CD4-positive, alpha-beta T cell (primary cell): ENCODE data around the gene PDIA4. TPM values are rescaled to one million over a fixed set of nuclear protein-coding genes. Genes with fewer than 3 reads are reported as not detected.
A peak's percentile ranks its signal among the peaks of the same experiment; 100 is the strongest.

Experiments used
- ATAC-seq: fragments of 200-7000 bp; cut with Tn5 transposase; one replicate; pipeline ENCODE4 v1.10.0; 2022; ENCODE audit warnings: mild to moderate bottlenecking; ENCODE audit not compliant: poor library complexity
- CTCF ChIA-PET: fragments of 350-600 bp; sonication (Branson Sonifier 250); formaldehyde crosslinking; loops from one replicate; lab custom pipeline; 2021; ENCODE audit warnings: antibody characterized with exemption, inconsistent platforms; lab: Charles Lee
- POLR2A ChIA-PET: fragments of 350-600 bp; sonication (Branson Sonifier 250); formaldehyde crosslinking; loops from one replicate; lab custom pipeline; 2021; ENCODE audit warnings: antibody characterized with exemption, inconsistent platforms; lab: Charles Lee
- DNase-seq, 14 experiments: peaks; one replicate each; pipeline ENCODE4 v3.0.0-alpha.2; 2013 to 2020; ENCODE audit warnings: mixed read lengths in 2 of 14
- H3K27ac ChIP-seq, 2 donors: one replicate each; pipeline versions ENCODE4 v1.5.1 to v1.7.0; 2013; ENCODE audit warnings: low read length in 2 of 2, low read depth in 1 of 2, mild to moderate bottlenecking in 1 of 2
- H3K27me3 ChIP-seq, 2 experiments: 1 replicate in 1 of 2; 2 replicates in 1 of 2; pipeline versions ENCODE4 v1.6.1 to v1.7.0; 2013; ENCODE audit warnings: low read length in 2 of 2, control low read depth in 1 of 2, mild to moderate bottlenecking in 1 of 2, moderate library complexity in 1 of 2; ENCODE audit not compliant: insufficient read depth in 2 of 2, control insufficient read depth in 1 of 2
- H3K36me3 ChIP-seq: one replicate; pipeline ENCODE4 v1.6.1; 2013; ENCODE audit warnings: low read length, control low read depth; ENCODE audit not compliant: insufficient read depth
- H3K4me1 ChIP-seq: one replicate; pipeline ENCODE4 v1.6.1; 2013; ENCODE audit warnings: low read length, control low read depth; ENCODE audit not compliant: insufficient read depth
- H3K4me3 ChIP-seq: one replicate; pipeline ENCODE4 v1.5.1; 2013; ENCODE audit warnings: mild to moderate bottlenecking, low read length, moderate library complexity
- H3K9me3 ChIP-seq, 2 experiments: 1 replicate in 1 of 2; 2 replicates in 1 of 2; pipeline versions ENCODE4 v1.6.1 to v1.7.0; 2013; ENCODE audit warnings: low read length in 2 of 2, mild to moderate bottlenecking in 2 of 2, control low read depth in 1 of 2, moderate library complexity in 1 of 2; ENCODE audit not compliant: control insufficient read depth in 1 of 2, insufficient read depth in 1 of 2
- H3K27ac Mint-ChIP-seq: one replicate; pipeline ENCODE4 v1.8.0; 2020; ENCODE audit warnings: mixed read lengths
- H3K27me3 Mint-ChIP-seq: one replicate; pipeline ENCODE4 v1.8.0; 2021; ENCODE audit warnings: mixed read lengths
- H3K36me3 Mint-ChIP-seq: one replicate; pipeline ENCODE4 v1.8.0; 2021; ENCODE audit warnings: low read depth, mixed read lengths
- H3K4me1 Mint-ChIP-seq: one replicate; pipeline ENCODE4 v1.8.0; 2021; ENCODE audit warnings: low read depth, mixed read lengths
- H3K4me3 Mint-ChIP-seq: one replicate; pipeline ENCODE4 v1.8.0; 2020; ENCODE audit warnings: mild to moderate bottlenecking, mixed read lengths
- H3K9me3 Mint-ChIP-seq: one replicate; pipeline ENCODE4 v1.8.0; 2020; ENCODE audit warnings: mixed read lengths
- intact Hi-C, 2 experiments: fragments of 100-400 bp; cut with DNase I in 1 of 2; cut with micrococcal nuclease in 1 of 2; formaldehyde crosslinking; loops; one replicate each; pipeline versions ENCODE4 v1.15.1 to v1.9.0; 2023 to 2025; cut with DNase I, micrococcal nuclease
- total RNA-seq, 174 experiments: library from RNA in 2 of 174; stranded (reverse) in 2 of 174; gene quantifications; one replicate each; pipeline ENCODE4 v1.2.3 and lab custom pipeline; 2021 to 2026
- TF ChIP-seq, protein P1 (sequence below): fragments of 200-600 bp; IDR thresholded peaks from one replicate; pipeline ENCODE4 v1.8.0; 2022; ENCODE audit warnings: antibody characterized with exemption, mild to moderate bottlenecking

The PDIA4 gene
- total RNA-seq, 2 experiments from 2014 or later, result 19.5 to 19.9 TPM

GRCh38 chr7:148993193-148993592, 35.1 kb downstream of the PDIA4 start:
- TF ChIP-seq, protein P1, sequence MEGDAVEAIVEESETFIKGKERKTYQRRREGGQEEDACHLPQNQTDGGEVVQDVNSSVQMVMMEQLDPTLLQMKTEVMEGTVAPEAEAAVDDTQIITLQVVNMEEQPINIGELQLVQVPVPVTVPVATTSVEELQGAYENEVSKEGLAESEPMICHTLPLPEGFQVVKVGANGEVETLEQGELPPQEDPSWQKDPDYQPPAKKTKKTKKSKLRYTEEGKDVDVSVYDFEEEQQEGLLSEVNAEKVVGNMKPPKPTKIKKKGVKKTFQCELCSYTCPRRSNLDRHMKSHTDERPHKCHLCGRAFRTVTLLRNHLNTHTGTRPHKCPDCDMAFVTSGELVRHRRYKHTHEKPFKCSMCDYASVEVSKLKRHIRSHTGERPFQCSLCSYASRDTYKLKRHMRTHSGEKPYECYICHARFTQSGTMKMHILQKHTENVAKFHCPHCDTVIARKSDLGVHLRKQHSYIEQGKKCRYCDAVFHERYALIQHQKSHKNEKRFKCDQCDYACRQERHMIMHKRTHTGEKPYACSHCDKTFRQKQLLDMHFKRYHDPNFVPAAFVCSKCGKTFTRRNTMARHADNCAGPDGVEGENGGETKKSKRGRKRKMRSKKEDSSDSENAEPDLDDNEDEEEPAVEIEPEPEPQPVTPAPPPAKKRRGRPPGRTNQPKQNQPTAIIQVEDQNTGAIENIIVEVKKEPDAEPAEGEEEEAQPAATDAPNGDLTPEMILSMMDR, result no peak

DNA sequence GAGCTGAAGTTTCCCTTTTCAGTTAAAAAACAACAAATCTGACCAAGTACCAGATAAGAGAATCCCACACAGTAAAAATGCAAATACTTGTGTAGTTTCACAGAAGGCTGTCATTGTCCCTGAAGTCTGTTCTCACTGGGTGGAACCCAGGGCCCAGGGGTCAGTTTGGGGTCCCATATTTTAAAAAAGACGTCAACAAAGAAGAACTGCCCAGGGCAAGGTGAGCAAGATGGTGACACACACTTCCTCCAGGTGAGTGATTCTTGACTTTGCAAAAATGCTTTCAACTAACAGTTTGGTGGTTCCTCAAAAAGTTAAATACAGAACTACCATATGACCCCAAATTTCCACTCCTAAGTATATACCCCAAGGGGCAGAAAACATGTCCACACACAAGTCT, 36.8 kb downstream of the PDIA4 start:
- ATAC-seq (no peak), DNase-seq (no peak)
- Histone ChIP-seq H3K4me1 (peaks cover 11% of the 10 kb centered on the region), H3K4me3 (no peak overlapping the region), H3K9me3 (no peaks in the 10 kb centered on the region), H3K36me3 (no peaks in the 10 kb centered on the region), H3K27me3 (peaks cover 0 to 3% of the 10 kb centered on the region in 2 experiments), H3K27ac (no peak overlapping the region)
- H3K36me3 Mint-ChIP-seq, result peaks cover 5% of the 10 kb centered on the region
- H3K9me3 Mint-ChIP-seq, result no peaks in the 10 kb centered on the region
- intact Hi-C loops, result no loop called here
- H3K27me3 Mint-ChIP-seq, result no peaks in the 10 kb centered on the region
- CTCF ChIA-PET, result interaction anchor here (0.6 to 1.4 kb wide), 3 partner anchors 14 to 284 kb away, joined by 3 to 5 read pairs (median 3); no protein-coding TSS in a partner anchor
- TF ChIP-seq, protein P1, result no peak
- POLR2A ChIA-PET, result interaction anchor here (0.6 kb wide), 1 partner anchor 16 kb away, joined by 3 read pairs; no protein-coding TSS in a partner anchor
- peaks cover 21% of the 10 kb centered on the region for H3K4me1 Mint-ChIP-seq
- H3K4me3 Mint-ChIP-seq, result no peak overlapping the region
- no peak overlapping the region for H3K27ac Mint-ChIP-seq

More at GRCh38 chr7:148993193-148993592, 35.1 kb downstream of the PDIA4 start:
- ChIA-PET CTCF (no interaction called here), POLR2A (no interaction called here)
- intact Hi-C loops, result no loop called here
- Histone ChIP-seq H3K27me3 (peaks cover 0 to 3% of the 10 kb centered on the region in 2 experiments), H3K27ac (no peak overlapping the region), H3K4me1 (peaks cover 6% of the 10 kb centered on the region), H3K36me3 (no peaks in the 10 kb centered on the region), H3K9me3 (no peaks in the 10 kb centered on the region), H3K4me3 (no peak overlapping the region)
- Mint-ChIP-seq H3K36me3 (no peaks in the 10 kb centered on the region), H3K9me3 (no peaks in the 10 kb centered on the region), H3K4me1 (peaks cover 6% of the 10 kb centered on the region), H3K27me3 (no peaks in the 10 kb centered on the region), H3K27ac (no peak overlapping the region), H3K4me3 (no peak overlapping the region)
- no peak for DNase-seq
- ATAC-seq, result no peak

- H3K4me1 ChIP-seq, result peaks cover 34% of the 10 kb centered on the region
- intact Hi-C loops, result loop anchor here (1.0 to 10.0 kb wide), 5 partner anchors 40 to 437 kb away; partner anchors contain the start of genes EZH2 (in 1 of the 2), PDIA4 (in 1 of the 2) and ZNF786 (in 1 of the 2)
- peaks cover 5% of the 10 kb centered on the region for H3K27me3 Mint-ChIP-seq
- TF ChIP-seq, protein P1, result no peak
- CTCF ChIA-PET, result interaction anchor here (1.3 to 2.1 kb wide), 6 partner anchors 13 to 159 kb away, joined by 3 to 13 read pairs (median 6); partner anchors contain the start of genes PDIA4 and ZNF398
- H3K9me3 ChIP-seq, result no peaks in the 10 kb centered on the region
- H3K4me3 ChIP-seq, result peak overlapping the region; percentile 95
- DNase-seq (peak in 1 of 14 experiments; percentile 41), ATAC-seq (no peak)
- H3K36me3 ChIP-seq, result no peaks in the 10 kb centered on the region
- no peaks in the 10 kb centered on the region for H3K9me3 Mint-ChIP-seq
- no peaks in the 10 kb centered on the region for H3K27me3 ChIP-seq
- H3K36me3 Mint-ChIP-seq, result peaks cover 14% of the 10 kb centered on the region
- peaks cover 53% of the 10 kb centered on the region for H3K4me1 Mint-ChIP-seq
- H3K27ac ChIP-seq, result peak overlapping the region; percentile 73 to 94
- POLR2A ChIA-PET, result interaction anchor here (0.5 to 1.6 kb wide), 10 partner anchors 13 to 289 kb away, joined by 3 to 14 read pairs (median 4); partner anchors contain the start of genes CUL1, EZH2, PDIA4 and ZNF398
- H3K4me3 Mint-ChIP-seq, result peak overlapping the region; percentile 96
- peak overlapping the region; percentile 95 for H3K27ac Mint-ChIP-seq
Measured at GRCh38 chr7:148987751-148988512, 40.4 kb downstream of the PDIA4 start.
